ENCODE results near the gene DACH2. TPM values are rescaled to one million over a fixed set of nuclear protein-coding genes. Genes with fewer than 3 reads are reported as not detected.

DACH2 gene
- total and polyA plus RNA-seq, 9 of the 15 experiments (the other 6 are each of a cell fraction or from before 2014, with no cell fraction given): not detected

GRCh38 chrX:86370927-86371326 is 222.7 kb downstream of the DACH2 start:
- intact Hi-C loops (cut with micrococcal nuclease): no loop called here
- no peak overlapping the region for H3K4me2 ChIP-seq (ENCODE audit: insufficient read depth, low read length)
- TF ChIP-seq PHF21A (IDR thresholded peaks at IDR 0.05; ENCODE audit: borderline replicate concordance, low read depth) (no peak), MAZ (CRISPR knock-in tag; conservative IDR thresholded peaks at IDR 0.05 in 1 of 2, IDR thresholded peaks at IDR 0.05 in 1 of 2) (no peak), ZNF224 (CRISPR knock-in tag; IDR thresholded peaks at IDR 0.05) (no peak), E2F1 (CRISPR knock-in tag; IDR thresholded peaks at IDR 0.05) (no peak), NEUROD1 (IDR thresholded peaks at IDR 0.05; ENCODE audit: borderline replicate concordance, low read depth, low read length, partially characterized antibody) (no peak), NR2F6 (CRISPR knock-in tag; IDR thresholded peaks at IDR 0.05) (no peak), TEAD2 (tag; IDR thresholded peaks at IDR 0.05) (no peak), ZEB2 (IDR thresholded peaks at IDR 0.05) (no peak), TFAM (CRISPR knock-in tag; conservative IDR thresholded peaks at IDR 0.05) (no peak), MCM7 (IDR thresholded peaks at IDR 0.05) (no peak), PPARD (CRISPR knock-in tag; IDR thresholded peaks at IDR 0.05) (no peak), GABPB2 (CRISPR knock-in tag; conservative IDR thresholded peaks at IDR 0.05) (no peak), HNRNPK (IDR thresholded peaks at IDR 0.05; ENCODE audit: low read depth, low read length, poor library complexity, severe bottlenecking) (no peak)
- TF ChIP-seq, protein P1, sequence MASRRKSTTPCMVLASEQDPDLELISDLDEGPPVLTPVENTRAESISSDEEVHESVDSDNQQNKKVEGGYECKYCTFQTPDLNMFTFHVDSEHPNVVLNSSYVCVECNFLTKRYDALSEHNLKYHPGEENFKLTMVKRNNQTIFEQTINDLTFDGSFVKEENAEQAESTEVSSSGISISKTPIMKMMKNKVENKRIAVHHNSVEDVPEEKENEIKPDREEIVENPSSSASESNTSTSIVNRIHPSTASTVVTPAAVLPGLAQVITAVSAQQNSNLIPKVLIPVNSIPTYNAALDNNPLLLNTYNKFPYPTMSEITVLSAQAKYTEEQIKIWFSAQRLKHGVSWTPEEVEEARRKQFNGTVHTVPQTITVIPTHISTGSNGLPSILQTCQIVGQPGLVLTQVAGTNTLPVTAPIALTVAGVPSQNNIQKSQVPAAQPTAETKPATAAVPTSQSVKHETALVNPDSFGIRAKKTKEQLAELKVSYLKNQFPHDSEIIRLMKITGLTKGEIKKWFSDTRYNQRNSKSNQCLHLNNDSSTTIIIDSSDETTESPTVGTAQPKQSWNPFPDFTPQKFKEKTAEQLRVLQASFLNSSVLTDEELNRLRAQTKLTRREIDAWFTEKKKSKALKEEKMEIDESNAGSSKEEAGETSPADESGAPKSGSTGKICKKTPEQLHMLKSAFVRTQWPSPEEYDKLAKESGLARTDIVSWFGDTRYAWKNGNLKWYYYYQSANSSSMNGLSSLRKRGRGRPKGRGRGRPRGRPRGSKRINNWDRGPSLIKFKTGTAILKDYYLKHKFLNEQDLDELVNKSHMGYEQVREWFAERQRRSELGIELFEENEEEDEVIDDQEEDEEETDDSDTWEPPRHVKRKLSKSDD (conservative IDR thresholded peaks at IDR 0.05; ENCODE audit: low read length): no peak
- TF ChIP-seq, protein P2, sequence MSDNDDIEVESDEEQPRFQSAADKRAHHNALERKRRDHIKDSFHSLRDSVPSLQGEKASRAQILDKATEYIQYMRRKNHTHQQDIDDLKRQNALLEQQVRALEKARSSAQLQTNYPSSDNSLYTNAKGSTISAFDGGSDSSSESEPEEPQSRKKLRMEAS (CRISPR knock-in tag; IDR thresholded peaks at IDR 0.05): no peak
- TF ChIP-seq, protein P3, sequence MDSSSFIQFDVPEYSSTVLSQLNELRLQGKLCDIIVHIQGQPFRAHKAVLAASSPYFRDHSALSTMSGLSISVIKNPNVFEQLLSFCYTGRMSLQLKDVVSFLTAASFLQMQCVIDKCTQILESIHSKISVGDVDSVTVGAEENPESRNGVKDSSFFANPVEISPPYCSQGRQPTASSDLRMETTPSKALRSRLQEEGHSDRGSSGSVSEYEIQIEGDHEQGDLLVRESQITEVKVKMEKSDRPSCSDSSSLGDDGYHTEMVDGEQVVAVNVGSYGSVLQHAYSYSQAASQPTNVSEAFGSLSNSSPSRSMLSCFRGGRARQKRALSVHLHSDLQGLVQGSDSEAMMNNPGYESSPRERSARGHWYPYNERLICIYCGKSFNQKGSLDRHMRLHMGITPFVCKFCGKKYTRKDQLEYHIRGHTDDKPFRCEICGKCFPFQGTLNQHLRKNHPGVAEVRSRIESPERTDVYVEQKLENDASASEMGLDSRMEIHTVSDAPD (CRISPR knock-in tag; IDR thresholded peaks at IDR 0.05): no peak
- TF ChIP-seq, protein P4, sequence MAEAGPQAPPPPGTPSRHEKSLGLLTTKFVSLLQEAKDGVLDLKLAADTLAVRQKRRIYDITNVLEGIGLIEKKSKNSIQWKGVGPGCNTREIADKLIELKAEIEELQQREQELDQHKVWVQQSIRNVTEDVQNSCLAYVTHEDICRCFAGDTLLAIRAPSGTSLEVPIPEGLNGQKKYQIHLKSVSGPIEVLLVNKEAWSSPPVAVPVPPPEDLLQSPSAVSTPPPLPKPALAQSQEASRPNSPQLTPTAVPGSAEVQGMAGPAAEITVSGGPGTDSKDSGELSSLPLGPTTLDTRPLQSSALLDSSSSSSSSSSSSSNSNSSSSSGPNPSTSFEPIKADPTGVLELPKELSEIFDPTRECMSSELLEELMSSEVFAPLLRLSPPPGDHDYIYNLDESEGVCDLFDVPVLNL (CRISPR knock-in tag; IDR thresholded peaks at IDR 0.05; ENCODE audit: low read depth): no peak

More at GRCh38 chrX:86370927-86371326, 222.7 kb downstream of the DACH2 start:
- POLR2A ChIA-PET: no interaction called here
- in situ Hi-C loops (cut with MboI): no loop called here
- Histone ChIP-seq H3K4me1 (replicated peaks in 1 of 2; ENCODE audit: control insufficient read depth in 2 of 2, insufficient read depth in 2 of 2, low read length in 2 of 2) (no peaks in the 10 kb centered on the region), H2AFZ (ENCODE audit: low read depth, low read length) (no peak overlapping the region), H3K79me2 (ENCODE audit: control insufficient read depth, insufficient read depth, low read length) (no peaks in the 10 kb centered on the region), H3K4me3 (no peak overlapping the region), H4K20me1 (replicated peaks; ENCODE audit: control insufficient read depth, insufficient read depth, low read length) (no peaks in the 10 kb centered on the region), H3K9me3 (replicated peaks; ENCODE audit: control insufficient read depth, insufficient read depth, low read depth, low read length) (no peaks in the 10 kb centered on the region), H3K36me3 (ENCODE audit: control insufficient read depth, insufficient read depth, low read length) (no peaks in the 10 kb centered on the region), H3K9me1 (ENCODE audit: control insufficient read depth, insufficient read depth, low read length) (no peaks in the 10 kb centered on the region), H3K9ac (ENCODE audit: insufficient read depth in 1 of 2, low read depth in 2 of 2, low read length in 2 of 2) (no peak overlapping the region), H3K27ac (ENCODE audit: extremely low read depth, low read depth, low read length) (no peak overlapping the region), H3K27me3 (ENCODE audit: control insufficient read depth in 2 of 2, insufficient read depth in 2 of 2, low read length in 2 of 2) (no peaks in the 10 kb centered on the region)
- FAIRE-seq (no peak), DNase-seq (ENCODE audit: extremely low read depth in 1 of 4, low spot score in 3 of 4) (no peak), ATAC-seq (no peak)
- WGBS (ENCODE audit: insufficient coverage, low coverage, missing lambda C conversion rate): 0% methylated on average over 1 of the region's 1 CpG
- CTCF ChIA-PET (ENCODE audit: low intra/inter-chr PET ratio): no interaction called here
- BruUV-seq (replicated peaks): no TSS peak

Data from K562 (cell line).